ENCODE data around the gene OSTM1. TPM values are rescaled to one million over a fixed set of nuclear protein-coding genes. Genes with fewer than 3 reads are reported as not detected.

Gene OSTM1
- total RNA-seq, 8 experiments from 2014 or later: 13.7 to 189 (median 27.2) TPM

GRCh38 chr6:108115598-108116058, 41.1 kb upstream of the OSTM1 start:
- in situ Hi-C loops (cut with MboI; ENCODE audit: low pct_unique_long_range_greater_than_20kb in 2 of 9, low sequenced_read_pairs in 9 of 9, unreplicated experiment in 9 of 9): loop anchor here in 4 of 9 experiments (10.0 to 25.0 kb wide), 2 partner anchors 372 to 409 kb away; no protein-coding TSS in a partner anchor

GRCh38 chr6:108114841-108115597, 40.5 kb upstream of the OSTM1 start:
- 0 to 38% (median 7%) methylated on average over 3 to 21 of the region's 50 CpGs; no CpG with 5 or more reads in 1 of the 10 experiments for WGBS, 10 experiments
- Histone ChIP-seq H3K4me3 (peak overlapping the region in 4 of 5 donors; percentile 8 to 18 (median 15)), H3K4me1 (replicated peaks in 1 of 2) (peaks cover 8 to 18% of the 10 kb centered on the region in 2 donors), H3K27ac (no peak overlapping the region)
- ATAC-seq (replicated peaks in 6 of 8): peak in 6 of 8 experiments; percentile 4 to 26 (median 14)
- in situ Hi-C loops (cut with MboI; ENCODE audit: low pct_unique_long_range_greater_than_20kb in 2 of 9, low sequenced_read_pairs in 9 of 9, unreplicated experiment in 9 of 9): loop anchor here in 4 of 9 experiments (10.0 to 25.0 kb wide), 2 partner anchors 372 to 410 kb away; no protein-coding TSS in a partner anchor

More at GRCh38 chr6:108115598-108116058, 41.1 kb upstream of the OSTM1 start:
- WGBS, 10 experiments: 0 to 61% (median 6%) methylated on average over 2 to 12 of the region's 20 CpGs; no CpG with 5 or more reads in 2 of the 10 experiments
- H3K27ac ChIP-seq: no peak overlapping the region
- peaks cover 8 to 22% of the 10 kb centered on the region in 2 donors for H3K4me1 ChIP-seq (replicated peaks in 1 of 2)
- peak in 3 of 8 experiments; percentile 6 to 22 (median 12) for ATAC-seq (replicated peaks in 6 of 8)
- H3K4me3 ChIP-seq: no peak overlapping the region

- peak; percentile 35 to 69 (median 55) for ATAC-seq (replicated peaks in 6 of 8)
- Histone ChIP-seq H3K27ac (no peak overlapping the region), H3K4me1 (replicated peaks in 1 of 2) (peaks cover 5 to 13% of the 10 kb centered on the region in 2 donors), H3K4me3 (no peak overlapping the region)
- WGBS, 10 experiments: 0 to 44% (median 27%) methylated on average over 2 to 32 of the region's 39 CpGs; no CpG with 5 or more reads in 1 of the 10 experiments
- in situ Hi-C loops (cut with MboI; ENCODE audit: low pct_unique_long_range_greater_than_20kb in 2 of 9, low sequenced_read_pairs in 9 of 9, unreplicated experiment in 9 of 9): loop anchor here in 4 of 9 experiments (10.0 to 25.0 kb wide), 2 partner anchors 373 to 411 kb away; no protein-coding TSS in a partner anchor
Measured at GRCh38 chr6:108113557-108114519, 39.3 kb upstream of the OSTM1 start.

- peaks cover 0 to 3% of the 10 kb centered on the region in 2 donors for H3K4me1 ChIP-seq (replicated peaks in 1 of 2)
- no peak overlapping the region for H3K4me3 ChIP-seq
- no peak overlapping the region for H3K27ac ChIP-seq
- ATAC-seq (replicated peaks in 6 of 8): no peak
- in situ Hi-C loops (cut with MboI; ENCODE audit: low pct_unique_long_range_greater_than_20kb in 2 of 9, low sequenced_read_pairs in 9 of 9, unreplicated experiment in 9 of 9): loop anchor here in 2 of 9 experiments (25.0 kb wide), 1 partner anchor 379 kb away; no protein-coding TSS in a partner anchor
Measured at GRCh38 chr6:108108374-108108773, 33.8 kb upstream of the OSTM1 start.

GRCh38 chr6:108107102-108107501, 32.6 kb upstream of the OSTM1 start:
- ATAC-seq (replicated peaks in 6 of 8): no peak
- H3K27ac ChIP-seq: no peak overlapping the region
- peaks cover 0 to 3% of the 10 kb centered on the region in 2 donors for H3K4me1 ChIP-seq (replicated peaks in 1 of 2)
- no peak overlapping the region for H3K4me3 ChIP-seq
- 89 to 100% (median 100%) methylated on average over 1 of the region's 1 CpG; no CpG with 5 or more reads in 4 of the 10 experiments for WGBS, 10 experiments
- in situ Hi-C loops (cut with MboI; ENCODE audit: low pct_unique_long_range_greater_than_20kb in 2 of 9, low sequenced_read_pairs in 9 of 9, unreplicated experiment in 9 of 9): loop anchor here in 2 of 9 experiments (25.0 kb wide), 1 partner anchor 380 kb away; no protein-coding TSS in a partner anchor

- in situ Hi-C loops (cut with MboI; ENCODE audit: low pct_unique_long_range_greater_than_20kb in 2 of 9, low sequenced_read_pairs in 9 of 9, unreplicated experiment in 9 of 9): loop anchor here in 2 of 9 experiments (25.0 kb wide), 1 partner anchor 381 kb away; no protein-coding TSS in a partner anchor
- no peak overlapping the region for H3K27ac ChIP-seq
- ATAC-seq (replicated peaks in 6 of 8): no peak
- no peak overlapping the region for H3K4me3 ChIP-seq
- peaks cover 0 to 3% of the 10 kb centered on the region in 2 donors for H3K4me1 ChIP-seq (replicated peaks in 1 of 2)
- WGBS, 10 experiments: 0 to 86% (median 60%) methylated on average over 1 of the region's 1 CpG; no CpG with 5 or more reads in 5 of the 10 experiments
Measured at GRCh38 chr6:108106694-108107093, 32.2 kb upstream of the OSTM1 start.

GRCh38 chr6:108106261-108106660, 31.7 kb upstream of the OSTM1 start:
- H3K27ac ChIP-seq: no peak overlapping the region
- ATAC-seq (replicated peaks in 6 of 8): peak in 1 of 8 experiments; percentile 44
- 0 to 95% (median 67%) methylated on average over 1 to 5 of the region's 5 CpGs; no CpG with 5 or more reads in 3 of the 10 experiments for WGBS, 10 experiments
- peaks cover 0 to 3% of the 10 kb centered on the region in 2 donors for H3K4me1 ChIP-seq (replicated peaks in 1 of 2)
- H3K4me3 ChIP-seq: no peak overlapping the region
- in situ Hi-C loops (cut with MboI; ENCODE audit: low pct_unique_long_range_greater_than_20kb in 2 of 9, low sequenced_read_pairs in 9 of 9, unreplicated experiment in 9 of 9): loop anchor here in 2 of 9 experiments (25.0 kb wide), 1 partner anchor 381 kb away; no protein-coding TSS in a partner anchor

- peak in 1 of 8 experiments; percentile 64 for ATAC-seq (replicated peaks in 6 of 8)
- in situ Hi-C loops (cut with MboI; ENCODE audit: low pct_unique_long_range_greater_than_20kb in 2 of 9, low sequenced_read_pairs in 9 of 9, unreplicated experiment in 9 of 9): loop anchor here in 2 of 9 experiments (25.0 kb wide), 1 partner anchor 382 kb away; no protein-coding TSS in a partner anchor
- WGBS, 10 experiments: 0 to 100% (median 80%) methylated on average over 1 of the region's 1 CpG; no CpG with 5 or more reads in 3 of the 10 experiments
Measured at GRCh38 chr6:108105571-108105970, 31.0 kb upstream of the OSTM1 start.

GRCh38 chr6:108102965-108103364, 28.4 kb upstream of the OSTM1 start:
- Histone ChIP-seq H3K4me1 (replicated peaks in 1 of 2) (peaks cover 0 to 3% of the 10 kb centered on the region in 2 donors), H3K4me3 (no peak overlapping the region), H3K27ac (no peak overlapping the region)
- no peak for ATAC-seq (replicated peaks in 6 of 8)
- WGBS, 10 experiments: 34 to 100% (median 79%) methylated on average over 2 to 3 of the region's 3 CpGs; no CpG with 5 or more reads in 2 of the 10 experiments
- in situ Hi-C loops (cut with MboI; ENCODE audit: low pct_unique_long_range_greater_than_20kb in 2 of 9, low sequenced_read_pairs in 9 of 9, unreplicated experiment in 9 of 9): loop anchor here in 2 of 9 experiments (25.0 kb wide), 1 partner anchor 384 kb away; no protein-coding TSS in a partner anchor

More at GRCh38 chr6:108105571-108105970, 31.0 kb upstream of the OSTM1 start:
- Histone ChIP-seq H3K27ac (no peak overlapping the region), H3K4me1 (replicated peaks in 1 of 2) (peaks cover 0 to 3% of the 10 kb centered on the region in 2 donors), H3K4me3 (no peak overlapping the region)

GRCh38 chr6:108100003-108100402, 25.5 kb upstream of the OSTM1 start:
- 69 to 100% (median 88%) methylated on average over 1 to 2 of the region's 2 CpGs for WGBS, 10 experiments
- Histone ChIP-seq H3K27ac (no peak overlapping the region), H3K4me1 (replicated peaks in 1 of 2) (no peaks in the 10 kb centered on the region), H3K4me3 (no peak overlapping the region)
- no peak for ATAC-seq (replicated peaks in 6 of 8)
- in situ Hi-C loops (cut with MboI; ENCODE audit: low pct_unique_long_range_greater_than_20kb in 2 of 9, low sequenced_read_pairs in 9 of 9, unreplicated experiment in 9 of 9): loop anchor here in 2 of 9 experiments (25.0 kb wide), 1 partner anchor 387 kb away; no protein-coding TSS in a partner anchor

GRCh38 chr6:108097882-108098281, 23.3 kb upstream of the OSTM1 start:
- in situ Hi-C loops (cut with MboI; ENCODE audit: low pct_unique_long_range_greater_than_20kb in 2 of 9, low sequenced_read_pairs in 9 of 9, unreplicated experiment in 9 of 9): loop anchor here in 1 of 9 experiments (25.0 kb wide), 1 partner anchor 414 kb away; no protein-coding TSS in a partner anchor
- no peak overlapping the region for H3K4me3 ChIP-seq
- 60 to 100% (median 100%) methylated on average over 1 of the region's 1 CpG; no CpG with 5 or more reads in 1 of the 10 experiments for WGBS, 10 experiments
- H3K4me1 ChIP-seq (replicated peaks in 1 of 2): no peaks in the 10 kb centered on the region
- no peak for ATAC-seq (replicated peaks in 6 of 8)
- H3K27ac ChIP-seq: no peak overlapping the region
